ENCODE measurements around the gene FUS.
A peak's percentile ranks its signal among the peaks of the same experiment; 100 is the strongest.
"Not testable (repeated sequence)": the region's sequence is repeated elsewhere in the genome, so short reads cannot be mapped to it uniquely, and the experiment has no call there.

The FUS gene

DNA sequence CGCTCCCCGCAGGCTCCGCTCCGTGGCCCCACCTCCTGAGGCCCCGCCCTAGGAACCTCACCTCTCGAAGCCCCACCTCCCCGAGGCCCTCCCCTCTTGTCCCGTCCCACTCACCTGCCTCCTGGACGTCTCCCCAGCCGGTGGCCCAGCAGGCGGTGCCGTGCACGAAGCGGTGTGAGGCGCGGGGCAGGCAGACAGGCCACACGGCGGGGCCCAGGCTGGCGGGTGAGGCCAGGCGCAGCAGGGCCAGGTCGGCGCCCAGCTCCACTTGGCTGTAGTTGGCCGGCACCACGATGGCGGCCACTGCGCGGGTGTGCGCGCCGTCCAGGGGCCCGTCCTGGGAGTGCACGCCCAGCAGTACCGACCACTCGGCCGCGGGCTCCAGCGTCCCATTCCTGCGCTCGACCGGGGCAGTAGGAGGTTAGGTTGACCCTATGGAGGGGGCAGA, 31.6 kb upstream of the FUS start:
- H3K27ac ChIP-seq (replicated peaks) = no peak overlapping the region
- H3K4me3 ChIP-seq (replicated peaks; ENCODE audit: insufficient read depth, low read length) = no peak overlapping the region
- no peak for TF ChIP-seq GABPA (IDR thresholded peaks at IDR 0.05; ENCODE audit: low read depth)
- no peak for DNase-seq (ENCODE audit: low read depth in 1 of 2, low spot score in 1 of 2)
- no peaks in the 10 kb centered on the region for H3K27me3 ChIP-seq (ENCODE audit: insufficient read depth, poor library complexity, severe bottlenecking)

- no peak overlapping the region for H3K4me3 ChIP-seq (replicated peaks; ENCODE audit: insufficient read depth, low read length)
- TF ChIP-seq GABPA (IDR thresholded peaks at IDR 0.05; ENCODE audit: low read depth) (no peak), POLR2AphosphoS5 (IDR thresholded peaks at IDR 0.05; ENCODE audit: low read depth) (no peak), REST (IDR thresholded peaks at IDR 0.05; ENCODE audit: insufficient replicate concordance, low read depth) (no peak), CTCF (IDR thresholded peaks at IDR 0.05; ENCODE audit: insufficient read depth, low read length) (no peak), SPI1 (IDR thresholded peaks at IDR 0.05; ENCODE audit: borderline replicate concordance, low read depth) (no peak)
- H3K27me3 ChIP-seq (ENCODE audit: insufficient read depth, poor library complexity, severe bottlenecking) = no peaks in the 10 kb centered on the region
- H3K27ac ChIP-seq (replicated peaks) = peak overlapping the region; percentile 46; the same call in 1 of the 2 replicates
- no peak for DNase-seq (ENCODE audit: low read depth in 1 of 2, low spot score in 1 of 2)
These were observed 31.0 kb upstream of the FUS start for GRCh38 chr16:31148896-31149295.

DNA sequence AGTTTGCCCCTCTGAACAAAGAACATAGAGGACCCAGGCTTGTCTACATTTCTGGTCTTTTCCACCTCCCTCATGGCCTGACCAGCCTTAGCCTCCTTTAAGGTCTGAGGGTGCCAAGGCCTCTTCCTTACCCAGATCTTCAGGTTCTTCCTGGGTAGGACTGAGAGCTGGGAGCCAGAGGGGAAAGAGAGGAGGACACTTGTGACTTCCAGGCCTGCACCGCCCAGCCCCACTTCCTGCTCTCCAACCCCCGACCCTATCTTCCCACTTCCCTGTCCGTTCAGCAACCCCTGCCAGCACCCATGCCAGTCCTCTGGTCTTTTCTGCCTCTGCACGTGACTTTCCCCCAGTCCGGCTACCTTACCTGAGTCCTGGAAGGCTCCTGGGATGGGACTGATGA, 30.6 kb upstream of the FUS start:
- no peak overlapping the region for H3K4me3 ChIP-seq (replicated peaks; ENCODE audit: insufficient read depth, low read length)
- no peaks in the 10 kb centered on the region for H3K27me3 ChIP-seq (ENCODE audit: insufficient read depth, poor library complexity, severe bottlenecking)
- peak in 1 of 2 experiments; percentile 43 for DNase-seq (ENCODE audit: low read depth in 1 of 2, low spot score in 1 of 2)
- TF ChIP-seq SPI1 (IDR thresholded peaks at IDR 0.05; ENCODE audit: borderline replicate concordance, low read depth) (no peak), GABPA (IDR thresholded peaks at IDR 0.05; ENCODE audit: low read depth) (no peak), CTCF (IDR thresholded peaks at IDR 0.05; ENCODE audit: insufficient read depth, low read length) (no peak), POLR2AphosphoS5 (IDR thresholded peaks at IDR 0.05; ENCODE audit: low read depth) (no peak), REST (IDR thresholded peaks at IDR 0.05; ENCODE audit: insufficient replicate concordance, low read depth) (no peak)
- H3K27ac ChIP-seq (replicated peaks) = peak overlapping the region; percentile 46

GRCh38 chr16:31149894-31150890, 29.7 kb upstream of the FUS start, which contains the start of gene PRSS36:
Gene PRSS36, minus strand, starts transcription at chr16:31150066. Its CDS starts 31 bp downstream, at chr16:31150035.
- TF ChIP-seq REST (IDR thresholded peaks at IDR 0.05; ENCODE audit: insufficient replicate concordance, low read depth) (no peak), POLR2AphosphoS5 (IDR thresholded peaks at IDR 0.05; ENCODE audit: low read depth) (no peak), SPI1 (IDR thresholded peaks at IDR 0.05; ENCODE audit: borderline replicate concordance, low read depth) (no peak), CTCF (IDR thresholded peaks at IDR 0.05; ENCODE audit: insufficient read depth, low read length) (no peak), GABPA (IDR thresholded peaks at IDR 0.05; ENCODE audit: low read depth) (no peak)
- no peaks in the 10 kb centered on the region for H3K27me3 ChIP-seq (ENCODE audit: insufficient read depth, poor library complexity, severe bottlenecking)
- no peak within 1 kb of the TSS for H3K4me3 ChIP-seq (replicated peaks; ENCODE audit: insufficient read depth, low read length)
- no peak for DNase-seq (ENCODE audit: low read depth in 1 of 2, low spot score in 1 of 2)
- H3K27ac ChIP-seq (replicated peaks) = peak within 1 kb of the TSS; percentile 46

GRCh38 chr16:31150976-31151375, 29.0 kb upstream of the FUS start:
- H3K4me3 ChIP-seq (replicated peaks; ENCODE audit: insufficient read depth, low read length); H3K27me3 ChIP-seq (ENCODE audit: insufficient read depth, poor library complexity, severe bottlenecking); H3K27ac ChIP-seq (replicated peaks); DNase-seq (ENCODE audit: low read depth in 1 of 2, low spot score in 1 of 2): not testable (repeated sequence)
